Mammary epithelial cell (primary cell): ENCODE results near the gene DSG1.

Experiments
- EZH2 ChIP-seq: IDR thresholded peaks from 2 replicates; pipeline ENCODE4 v1.6.1; 2012; ENCODE audit warnings: low read length, inconsistent platforms, borderline replicate concordance
- TF ChIP-seq, protein P1 (sequence below), 2 donors: IDR thresholded peaks in 1 of 2; conservative IDR thresholded peaks in 1 of 2; 2 replicates each; pipeline ENCODE4 v1.5.1; 2011 to 2012; ENCODE audit warnings: inconsistent platforms in 2 of 2, low read length in 2 of 2, mild to moderate bottlenecking in 2 of 2, control low read depth in 1 of 2, low read depth in 1 of 2; ENCODE audit not compliant: insufficient read depth in 1 of 2; ENCODE audit errors: extremely low read depth in 1 of 2

DNA sequence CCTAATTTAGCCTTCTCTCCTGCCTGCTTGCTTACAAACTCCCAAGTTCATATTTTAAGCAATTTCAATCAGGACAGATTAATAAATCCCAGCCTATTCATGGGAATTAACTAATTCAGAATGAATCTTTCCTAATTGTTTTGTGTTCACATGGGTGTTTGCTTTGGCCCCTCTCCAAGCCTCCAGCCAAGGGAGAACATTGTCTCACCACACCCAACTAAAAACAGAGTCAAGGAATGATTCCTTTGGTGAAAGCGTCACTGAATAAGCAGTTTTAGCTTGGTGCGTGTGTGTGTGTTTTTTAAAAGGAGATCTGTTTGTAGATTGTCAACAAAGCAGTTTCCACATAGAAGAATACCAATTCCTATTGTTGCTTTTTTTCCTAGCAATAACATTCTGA, 43.0 kb upstream of the DSG1 start:
- TF ChIP-seq, protein P1, sequence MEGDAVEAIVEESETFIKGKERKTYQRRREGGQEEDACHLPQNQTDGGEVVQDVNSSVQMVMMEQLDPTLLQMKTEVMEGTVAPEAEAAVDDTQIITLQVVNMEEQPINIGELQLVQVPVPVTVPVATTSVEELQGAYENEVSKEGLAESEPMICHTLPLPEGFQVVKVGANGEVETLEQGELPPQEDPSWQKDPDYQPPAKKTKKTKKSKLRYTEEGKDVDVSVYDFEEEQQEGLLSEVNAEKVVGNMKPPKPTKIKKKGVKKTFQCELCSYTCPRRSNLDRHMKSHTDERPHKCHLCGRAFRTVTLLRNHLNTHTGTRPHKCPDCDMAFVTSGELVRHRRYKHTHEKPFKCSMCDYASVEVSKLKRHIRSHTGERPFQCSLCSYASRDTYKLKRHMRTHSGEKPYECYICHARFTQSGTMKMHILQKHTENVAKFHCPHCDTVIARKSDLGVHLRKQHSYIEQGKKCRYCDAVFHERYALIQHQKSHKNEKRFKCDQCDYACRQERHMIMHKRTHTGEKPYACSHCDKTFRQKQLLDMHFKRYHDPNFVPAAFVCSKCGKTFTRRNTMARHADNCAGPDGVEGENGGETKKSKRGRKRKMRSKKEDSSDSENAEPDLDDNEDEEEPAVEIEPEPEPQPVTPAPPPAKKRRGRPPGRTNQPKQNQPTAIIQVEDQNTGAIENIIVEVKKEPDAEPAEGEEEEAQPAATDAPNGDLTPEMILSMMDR (conservative IDR thresholded peaks at IDR 0.05 in 1 of 2, IDR thresholded peaks at IDR 0.05 in 1 of 2; ENCODE audit: extremely low read depth in 1 of 2, insufficient read depth in 1 of 2, low read depth in 1 of 2, low read length in 2 of 2), result no peak
- no peak for TF ChIP-seq EZH2
